Neuron (in vitro differentiated cells): ENCODE results near the gene GATA2.

Experiments
- H2AFZ ChIP-seq: one replicate; pipeline ENCODE4 v1.6.1; 2013; ENCODE audit warnings: low read depth, mild to moderate bottlenecking, inconsistent platforms, low read length, moderate library complexity
- H3K27me3 ChIP-seq: one replicate; pipeline ENCODE4 v1.6.1; 2013; ENCODE audit warnings: low read length; ENCODE audit not compliant: insufficient read depth
- H3K36me3 ChIP-seq: one replicate; pipeline ENCODE4 v1.6.1; 2013; ENCODE audit warnings: low read length; ENCODE audit not compliant: insufficient read depth
- H3K4me1 ChIP-seq: one replicate; pipeline ENCODE4 v1.6.1; 2013; ENCODE audit warnings: low read length; ENCODE audit not compliant: insufficient read depth
- H3K4me3 ChIP-seq: 2 replicates; pipeline ENCODE4 v1.5.1; 2013; ENCODE audit warnings: mild to moderate bottlenecking, low read length, moderate library complexity
- H3K9me3 ChIP-seq: one replicate; pipeline ENCODE4 v1.6.1; 2013; ENCODE audit warnings: low read length

GATA2 gene

DNA sequence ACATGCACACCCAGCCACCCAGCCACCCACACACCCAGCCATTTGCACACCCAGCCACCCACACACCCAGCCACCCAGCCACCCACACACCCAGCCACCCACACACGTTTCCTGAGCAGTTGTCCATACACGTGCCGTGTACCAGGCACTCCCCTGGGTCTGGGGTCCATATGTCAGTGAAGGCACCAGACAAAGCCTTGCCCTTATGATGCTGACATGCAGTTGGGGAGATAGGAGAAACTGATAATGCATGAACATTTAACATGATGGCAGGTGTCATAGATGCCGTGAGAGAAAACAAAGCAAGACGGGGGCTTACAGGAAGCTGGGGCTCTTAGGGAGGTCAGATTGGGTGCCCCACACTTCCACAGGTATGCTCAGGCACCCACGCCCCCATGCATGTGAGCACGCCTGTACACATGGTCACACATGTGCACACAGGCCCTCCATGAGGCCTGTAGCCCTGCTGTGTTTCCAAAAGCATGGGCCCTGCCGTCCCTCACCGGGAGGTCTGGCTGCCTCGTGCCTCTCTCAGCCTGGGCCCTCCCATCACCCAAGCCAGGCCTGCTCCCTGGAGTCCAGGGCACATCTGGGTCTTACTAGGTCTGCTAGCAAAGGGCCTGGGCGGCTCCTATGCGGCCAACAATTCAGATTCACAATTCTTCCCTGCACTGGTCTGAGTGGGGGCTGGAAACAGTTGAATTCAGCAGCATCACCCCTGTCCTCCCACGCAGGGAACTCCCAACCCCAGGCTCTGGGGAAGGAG, 22.7 kb downstream of the GATA2 start:
- Histone ChIP-seq H3K4me1 (no peaks in the 10 kb centered on the region), H3K27me3 (peaks cover 68% of the 10 kb centered on the region), H3K9me3 (peaks cover 5% of the 10 kb centered on the region), H3K4me3 (no peak overlapping the region), H3K36me3 (no peaks in the 10 kb centered on the region), H2AFZ (no peak overlapping the region)

DNA sequence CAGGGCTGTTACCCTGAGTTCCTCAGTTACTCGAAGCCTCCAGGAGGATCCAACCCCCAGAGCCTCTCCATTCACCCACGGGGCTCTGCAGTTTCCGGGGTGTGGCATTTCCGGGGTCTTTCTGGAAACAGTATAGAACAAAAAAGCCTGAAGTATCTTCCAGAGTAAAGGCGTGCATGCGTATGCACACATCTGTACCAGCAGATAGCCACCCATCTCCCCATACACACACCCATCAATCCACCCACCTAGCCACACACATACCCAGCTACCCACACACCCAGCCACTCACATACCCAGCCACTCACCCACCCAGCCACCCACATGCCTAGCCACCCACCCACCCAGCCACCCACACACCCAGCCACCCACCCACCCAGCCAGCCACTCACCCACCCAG, 23.4 kb downstream of the GATA2 start:
- no peak overlapping the region for H2AFZ ChIP-seq
- peaks cover 5% of the 10 kb centered on the region for H3K9me3 ChIP-seq
- peaks cover 69% of the 10 kb centered on the region for H3K27me3 ChIP-seq
- H3K4me3 ChIP-seq: no peak overlapping the region
- no peaks in the 10 kb centered on the region for H3K4me1 ChIP-seq
- H3K36me3 ChIP-seq: no peaks in the 10 kb centered on the region

DNA sequence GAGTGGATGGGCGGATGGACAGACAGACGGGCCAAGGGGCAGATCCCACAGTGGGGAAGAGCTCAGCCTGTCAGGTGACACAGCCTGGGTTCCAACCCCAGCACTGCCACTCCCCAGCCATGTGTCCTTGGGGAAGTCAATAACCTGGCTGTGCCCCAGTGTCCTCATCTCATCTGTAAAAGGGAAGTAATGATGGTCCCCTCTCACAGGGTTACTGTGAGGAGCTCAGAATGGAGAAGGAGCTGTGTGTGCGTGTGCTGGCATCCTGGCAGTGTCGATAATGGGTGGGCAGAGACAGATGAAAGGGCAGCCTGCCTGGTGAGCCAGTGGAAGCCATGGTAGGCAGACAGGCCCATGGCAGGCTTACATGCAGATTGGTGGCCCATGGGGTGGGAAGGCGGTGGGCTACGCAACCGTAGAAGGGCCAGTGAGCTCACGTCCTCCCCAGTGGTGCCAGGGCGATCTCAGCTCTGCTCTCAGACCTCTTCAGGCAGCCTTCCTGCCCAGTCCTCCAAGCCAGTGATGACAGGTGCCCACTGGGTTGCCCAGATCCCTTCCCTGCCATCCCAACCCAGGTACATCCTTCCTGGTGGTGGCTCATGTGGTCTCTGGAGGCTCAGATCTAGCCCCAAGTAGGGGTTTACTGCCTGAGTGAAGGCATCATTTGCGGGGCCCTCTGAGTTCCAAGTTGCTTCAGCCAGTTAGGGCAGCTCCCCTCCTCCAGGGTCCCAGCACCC, 24.0 kb downstream of the GATA2 start:
- Histone ChIP-seq H2AFZ (no peak overlapping the region), H3K27me3 (peaks cover 65% of the 10 kb centered on the region), H3K36me3 (no peaks in the 10 kb centered on the region), H3K9me3 (peaks cover 5% of the 10 kb centered on the region), H3K4me3 (no peak overlapping the region), H3K4me1 (no peaks in the 10 kb centered on the region)

DNA sequence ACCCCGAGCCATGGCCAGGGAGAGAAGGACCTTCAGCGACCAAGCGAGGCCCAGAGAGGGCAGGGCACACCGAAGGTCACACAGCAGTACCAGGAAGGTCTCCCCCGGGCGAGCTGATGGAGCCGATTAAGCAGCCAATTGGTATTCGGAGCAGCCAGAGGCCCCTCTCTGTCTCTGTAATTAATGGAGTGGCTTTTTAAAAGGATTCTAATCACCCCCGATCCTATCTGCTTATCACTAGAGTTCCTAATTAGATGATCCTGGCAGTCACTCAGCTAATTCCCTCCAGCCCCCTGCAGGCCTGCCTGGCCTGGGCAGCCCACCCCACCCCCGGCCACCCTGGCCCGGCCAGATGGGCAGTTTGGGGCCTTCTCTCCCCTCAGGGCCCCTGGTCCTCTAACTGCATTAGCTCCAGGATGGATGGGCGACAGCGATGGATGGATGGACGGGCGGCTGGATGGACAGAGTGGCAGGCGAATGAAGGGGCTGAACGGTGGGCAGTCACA, 24.7 kb downstream of the GATA2 start:
- no peak overlapping the region for H3K4me3 ChIP-seq
- peaks cover 59% of the 10 kb centered on the region for H3K27me3 ChIP-seq
- no peaks in the 10 kb centered on the region for H3K36me3 ChIP-seq

DNA sequence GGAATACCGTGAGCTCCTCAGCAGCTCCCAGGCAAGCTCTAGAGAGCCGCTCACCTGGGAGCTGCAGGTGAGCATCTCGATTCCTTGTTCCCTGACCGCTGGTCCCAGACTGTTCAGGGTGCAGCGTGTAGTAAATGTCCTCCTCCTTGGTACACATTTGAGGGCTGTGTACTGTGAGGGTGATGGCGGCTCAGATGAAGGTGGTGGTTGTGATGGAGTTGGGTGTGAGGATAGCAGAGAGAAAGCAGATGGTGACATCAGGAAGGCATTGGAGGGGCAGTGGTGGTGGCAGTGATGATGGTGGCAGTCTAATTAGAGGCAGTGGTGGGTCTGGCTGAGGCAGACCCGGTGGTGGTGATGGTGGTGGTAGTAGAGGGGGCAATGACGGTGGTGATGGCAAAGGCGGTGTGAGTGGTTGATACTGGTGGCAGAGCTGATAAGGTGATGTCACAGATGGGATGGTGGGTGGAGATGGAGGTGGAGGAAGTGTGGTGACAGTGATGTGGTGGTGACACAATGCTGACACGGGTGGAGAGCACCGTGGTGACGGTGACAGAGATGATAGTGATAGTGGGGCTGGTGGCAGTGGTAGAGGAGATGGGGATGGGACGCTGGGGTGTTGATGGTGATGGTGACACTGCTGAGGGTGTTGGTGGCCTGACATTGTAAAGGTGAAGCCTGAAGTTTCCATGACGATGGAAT, 26.0 kb downstream of the GATA2 start, which contains the start of gene DNAJB8:
Gene DNAJB8, minus strand, starts transcription at position 51 of the 702 bp plus-strand sequence. CDS start 3,645 bp downstream, outside the sequence.
- H3K4me3 ChIP-seq: no peak within 1 kb of the TSS
- H3K36me3 ChIP-seq: no peaks in the 10 kb centered on the region
- peaks cover 5% of the 10 kb centered on the region for H3K9me3 ChIP-seq
- no peak within 1 kb of the TSS for H2AFZ ChIP-seq
- H3K4me1 ChIP-seq: no peaks in the 10 kb centered on the region
- H3K27me3 ChIP-seq: peaks cover 49% of the 10 kb centered on the region

More for the DNA sequence above, 24.7 kb downstream of the GATA2 start:
- Histone ChIP-seq H3K4me1 (no peaks in the 10 kb centered on the region), H2AFZ (no peak overlapping the region), H3K9me3 (peaks cover 5% of the 10 kb centered on the region)

DNA sequence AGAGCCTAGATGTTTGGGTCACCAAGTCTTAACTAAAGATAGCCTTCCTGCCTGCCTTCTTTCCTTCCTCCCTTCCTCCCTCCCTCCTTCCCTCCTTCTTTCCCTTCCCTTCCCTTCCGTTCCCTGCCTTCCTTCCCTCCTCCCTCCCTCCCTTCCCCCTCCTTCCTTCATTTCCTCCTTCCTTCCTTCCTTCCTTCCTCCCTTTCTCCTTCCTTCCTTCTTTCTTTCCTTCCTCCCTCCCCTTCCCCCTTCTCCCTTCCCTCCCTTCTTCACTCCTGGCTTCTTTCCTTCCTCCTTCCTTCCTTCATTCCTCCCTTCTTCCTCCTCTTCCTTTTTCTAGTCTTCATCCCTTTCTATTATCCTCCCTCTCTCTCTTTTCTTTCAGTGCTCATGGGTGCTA, 28.3 kb downstream of the GATA2 start:
- no peak overlapping the region for H2AFZ ChIP-seq
- no peak overlapping the region for H3K4me3 ChIP-seq
- H3K9me3 ChIP-seq: peaks cover 5% of the 10 kb centered on the region
- H3K36me3 ChIP-seq: no peaks in the 10 kb centered on the region
- H3K4me1 ChIP-seq: no peaks in the 10 kb centered on the region
- H3K27me3 ChIP-seq: peaks cover 42% of the 10 kb centered on the region

DNA sequence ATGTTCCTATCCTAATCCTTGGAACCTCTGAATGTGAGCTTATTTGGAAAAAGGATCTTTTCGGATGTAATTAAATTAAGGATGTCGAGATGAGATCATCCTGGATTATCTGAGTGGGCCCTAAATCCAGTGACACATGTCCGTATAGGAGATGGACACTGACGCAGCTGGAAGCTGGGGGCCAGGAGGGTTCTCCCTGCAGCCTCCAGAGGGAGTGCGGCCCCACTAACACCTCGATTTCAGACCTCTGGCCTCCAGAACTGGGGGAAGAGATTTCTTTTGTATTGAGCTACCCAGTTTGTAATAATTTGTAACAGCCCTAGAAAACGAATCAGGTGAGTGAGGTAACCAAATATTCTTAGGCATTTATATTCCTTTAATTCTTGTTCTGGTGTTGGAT, 28.8 kb downstream of the GATA2 start:
- Histone ChIP-seq H3K27me3 (peaks cover 45% of the 10 kb centered on the region), H2AFZ (no peak overlapping the region), H3K4me1 (no peaks in the 10 kb centered on the region), H3K9me3 (peaks cover 5% of the 10 kb centered on the region), H3K4me3 (no peak overlapping the region), H3K36me3 (no peaks in the 10 kb centered on the region)

DNA sequence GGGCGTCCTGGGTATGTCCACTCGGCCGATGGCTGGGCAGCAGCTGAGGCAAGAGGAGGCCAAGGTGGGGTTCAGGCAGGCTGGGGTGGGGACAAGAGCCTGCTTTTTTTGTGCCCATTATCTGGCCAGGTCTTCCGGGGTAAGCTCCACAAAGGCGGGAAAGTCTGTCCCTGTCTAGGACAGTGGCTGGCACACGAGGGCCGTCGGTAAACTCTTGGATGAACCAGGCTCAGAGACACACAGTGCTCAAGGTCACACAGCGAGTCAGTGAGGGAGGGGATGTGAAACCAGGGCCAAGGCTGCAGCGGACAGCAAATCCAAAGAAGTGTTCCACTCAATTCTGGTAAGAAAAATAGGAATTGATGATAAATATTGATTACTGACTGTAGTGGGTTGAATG, 29.2 kb downstream of the GATA2 start:
- Histone ChIP-seq H2AFZ (no peak overlapping the region), H3K27me3 (peaks cover 47% of the 10 kb centered on the region), H3K4me1 (no peaks in the 10 kb centered on the region), H3K9me3 (peaks cover 5% of the 10 kb centered on the region), H3K4me3 (no peak overlapping the region), H3K36me3 (no peaks in the 10 kb centered on the region)

DNA sequence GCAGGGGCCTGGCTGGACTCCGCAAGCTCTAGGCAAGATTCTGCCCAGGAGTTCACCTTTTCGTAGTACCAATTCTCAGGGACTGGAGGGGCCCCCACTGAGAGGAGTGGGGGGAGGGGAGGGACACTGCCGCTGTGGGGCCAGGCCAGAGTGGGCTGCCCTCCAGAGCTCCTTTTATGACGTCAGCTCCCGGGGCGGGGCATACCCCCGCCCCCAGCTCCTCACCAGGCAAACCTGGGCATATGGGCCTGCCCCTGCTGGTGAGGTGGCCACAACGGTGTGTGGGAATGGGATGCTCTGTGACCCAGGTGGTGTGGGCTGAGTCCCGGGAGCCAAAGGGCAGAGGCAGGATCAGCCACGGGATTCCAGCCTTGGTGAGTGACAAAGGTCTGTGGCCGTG, 29.6 kb downstream of the GATA2 start:
- H3K27me3 ChIP-seq: peaks cover 47% of the 10 kb centered on the region
- H3K9me3 ChIP-seq: peaks cover 5% of the 10 kb centered on the region
- H2AFZ ChIP-seq: no peak overlapping the region
- no peaks in the 10 kb centered on the region for H3K36me3 ChIP-seq
- H3K4me3 ChIP-seq: no peak overlapping the region
- no peaks in the 10 kb centered on the region for H3K4me1 ChIP-seq

DNA sequence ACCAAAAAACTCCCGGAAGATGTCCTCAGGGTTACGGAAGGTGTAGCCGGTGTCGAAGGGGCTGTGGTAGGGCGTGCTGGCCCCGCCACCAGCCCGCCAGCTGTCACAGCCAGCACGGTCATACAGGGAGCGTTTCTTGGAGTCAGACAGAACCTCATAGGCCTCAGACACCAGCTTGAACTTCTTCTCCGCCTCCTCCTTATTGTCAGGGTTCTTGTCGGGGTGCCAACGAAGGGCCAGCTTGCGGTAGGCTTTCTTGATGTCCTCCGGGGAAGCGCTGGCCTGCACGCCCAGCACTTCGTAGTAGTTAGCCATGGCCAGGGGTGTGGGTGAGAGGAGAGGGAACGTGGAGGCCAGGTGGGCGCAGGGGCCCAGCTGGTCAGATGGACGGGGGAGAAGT, 30.1 kb downstream of the GATA2 start:
- Histone ChIP-seq H3K4me1 (peaks cover 2% of the 10 kb centered on the region), H3K9me3 (peaks cover 5% of the 10 kb centered on the region), H3K27me3 (peaks cover 50% of the 10 kb centered on the region)

DNA sequence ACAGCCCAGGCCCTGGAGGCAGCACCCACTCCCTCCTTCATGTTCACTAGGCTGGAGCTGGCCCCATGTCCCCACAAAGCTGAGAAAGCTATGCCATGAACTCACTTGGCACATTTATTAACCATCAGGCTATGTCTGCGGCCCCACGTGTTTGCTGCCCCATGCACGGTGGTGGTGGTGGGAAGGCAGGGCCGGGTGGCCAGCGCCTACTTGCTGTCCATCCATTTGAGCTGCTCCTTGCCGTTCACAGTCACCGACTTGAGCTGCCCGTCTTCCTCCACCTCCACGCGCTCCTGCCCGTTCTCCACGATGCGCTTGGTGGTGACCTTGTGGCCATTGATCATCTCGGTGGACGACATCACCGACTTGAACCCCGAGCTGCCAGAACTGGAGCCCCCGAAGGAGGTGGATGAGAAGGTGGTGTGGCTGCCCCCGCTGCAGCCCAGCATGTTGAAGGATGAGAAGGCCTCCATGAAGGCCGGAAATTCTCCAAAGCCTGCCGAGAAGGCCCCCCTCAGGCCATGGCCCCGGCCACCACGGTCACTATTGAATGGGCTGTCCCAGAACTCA, 30.6 kb downstream of the GATA2 start:
- no peak overlapping the region for H3K4me3 ChIP-seq
- no peaks in the 10 kb centered on the region for H3K36me3 ChIP-seq
- peaks cover 5% of the 10 kb centered on the region for H3K9me3 ChIP-seq
- H3K27me3 ChIP-seq: peaks cover 53% of the 10 kb centered on the region
- peaks cover 3% of the 10 kb centered on the region for H3K4me1 ChIP-seq
- H2AFZ ChIP-seq: no peak overlapping the region

More for the DNA sequence above, 30.1 kb downstream of the GATA2 start:
- Histone ChIP-seq H3K4me3 (no peak overlapping the region), H2AFZ (no peak overlapping the region), H3K36me3 (no peaks in the 10 kb centered on the region)

DNA sequence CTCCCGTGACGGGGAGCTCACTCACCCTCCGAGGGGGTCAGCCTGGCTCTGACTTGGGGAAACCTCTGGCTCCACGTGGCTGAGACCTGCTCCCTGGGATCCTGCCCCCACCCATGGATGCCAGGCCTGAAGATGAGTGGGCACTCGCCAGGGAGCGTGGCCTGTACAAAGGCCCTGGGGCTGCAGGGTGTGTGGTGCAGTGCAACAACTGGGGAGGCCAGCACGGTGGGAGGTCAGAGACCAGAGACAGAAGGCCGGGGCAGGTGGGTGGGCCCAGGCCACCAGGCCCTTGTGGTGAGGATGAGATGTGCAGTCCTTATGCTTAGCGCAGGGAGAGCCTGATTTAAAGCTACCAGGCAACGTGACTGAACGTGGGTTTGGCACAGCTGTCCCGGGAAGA, 31.3 kb downstream of the GATA2 start:
- Histone ChIP-seq H3K9me3 (no peaks in the 10 kb centered on the region), H3K27me3 (peaks cover 49% of the 10 kb centered on the region), H2AFZ (no peak overlapping the region), H3K36me3 (no peaks in the 10 kb centered on the region), H3K4me3 (no peak overlapping the region), H3K4me1 (peaks cover 3% of the 10 kb centered on the region)

DNA sequence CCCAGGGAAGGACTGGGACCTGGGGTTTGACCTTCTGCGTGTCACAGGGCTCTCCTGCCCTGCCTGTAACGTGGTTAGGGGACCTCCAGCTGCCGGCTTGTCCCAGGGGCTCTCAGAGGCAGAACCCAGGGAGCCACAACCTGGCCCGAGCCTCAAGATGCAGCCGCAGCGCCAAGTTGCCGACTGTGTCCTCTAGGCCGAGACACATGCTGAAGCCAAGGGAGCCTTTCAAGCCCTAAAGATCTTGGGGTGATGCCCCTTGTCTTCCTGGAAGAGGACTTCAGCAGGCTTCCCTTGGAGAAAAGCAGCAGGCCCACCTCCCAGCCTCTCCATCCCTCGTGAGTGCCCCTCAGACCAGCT, 33.6 kb downstream of the GATA2 start:
- H2AFZ ChIP-seq: no peak overlapping the region
- H3K4me1 ChIP-seq: peaks cover 3% of the 10 kb centered on the region
- peaks cover 48% of the 10 kb centered on the region for H3K27me3 ChIP-seq
- H3K9me3 ChIP-seq: peaks cover 2% of the 10 kb centered on the region
- H3K36me3 ChIP-seq: no peaks in the 10 kb centered on the region
- no peak overlapping the region for H3K4me3 ChIP-seq
